Measurements from ENCODE around the gene HINT2.

DNA sequence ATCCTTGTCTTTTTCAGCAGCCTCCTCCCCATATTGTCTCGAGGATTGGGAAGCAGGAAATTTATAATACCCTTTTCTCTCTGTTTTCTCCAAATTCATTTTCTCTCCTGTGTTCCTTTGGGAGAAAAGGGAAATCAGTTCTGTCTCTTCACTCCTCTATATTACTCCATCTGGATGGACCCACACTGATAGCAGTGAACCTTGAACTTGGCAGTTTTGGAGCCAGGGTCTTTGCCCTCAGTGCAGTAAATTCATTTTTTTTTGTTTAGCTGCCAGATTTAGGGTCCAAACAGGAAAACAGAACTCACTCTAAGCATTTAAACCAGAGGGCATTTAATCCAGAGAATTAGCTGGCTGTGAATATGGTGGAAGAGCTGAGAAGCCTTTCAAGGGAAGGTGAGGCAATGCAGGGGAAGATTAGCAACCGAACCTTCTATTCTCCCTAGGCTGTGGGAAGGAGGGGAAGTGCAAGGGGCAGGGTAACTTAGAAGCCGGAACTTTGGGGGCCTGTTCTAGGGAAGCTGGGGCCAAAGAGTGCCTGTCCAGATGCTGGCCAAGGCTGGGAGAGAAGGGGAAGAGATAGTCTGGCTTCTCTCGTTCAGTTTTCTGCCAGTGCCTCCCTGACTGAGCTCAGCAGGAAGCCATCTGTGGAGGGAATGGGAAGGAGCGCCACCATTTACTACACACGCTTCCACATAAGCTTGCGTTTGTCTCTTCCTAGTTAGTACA, 39.8 kb downstream of the HINT2 start:
- TF ChIP-seq, protein P1, sequence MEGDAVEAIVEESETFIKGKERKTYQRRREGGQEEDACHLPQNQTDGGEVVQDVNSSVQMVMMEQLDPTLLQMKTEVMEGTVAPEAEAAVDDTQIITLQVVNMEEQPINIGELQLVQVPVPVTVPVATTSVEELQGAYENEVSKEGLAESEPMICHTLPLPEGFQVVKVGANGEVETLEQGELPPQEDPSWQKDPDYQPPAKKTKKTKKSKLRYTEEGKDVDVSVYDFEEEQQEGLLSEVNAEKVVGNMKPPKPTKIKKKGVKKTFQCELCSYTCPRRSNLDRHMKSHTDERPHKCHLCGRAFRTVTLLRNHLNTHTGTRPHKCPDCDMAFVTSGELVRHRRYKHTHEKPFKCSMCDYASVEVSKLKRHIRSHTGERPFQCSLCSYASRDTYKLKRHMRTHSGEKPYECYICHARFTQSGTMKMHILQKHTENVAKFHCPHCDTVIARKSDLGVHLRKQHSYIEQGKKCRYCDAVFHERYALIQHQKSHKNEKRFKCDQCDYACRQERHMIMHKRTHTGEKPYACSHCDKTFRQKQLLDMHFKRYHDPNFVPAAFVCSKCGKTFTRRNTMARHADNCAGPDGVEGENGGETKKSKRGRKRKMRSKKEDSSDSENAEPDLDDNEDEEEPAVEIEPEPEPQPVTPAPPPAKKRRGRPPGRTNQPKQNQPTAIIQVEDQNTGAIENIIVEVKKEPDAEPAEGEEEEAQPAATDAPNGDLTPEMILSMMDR (IDR thresholded peaks at IDR 0.05): no peak
- TF ChIP-seq POLR2A (IDR thresholded peaks at IDR 0.05): no peak

All from heart left ventricle (tissue), 13 donors.